CD4-positive, alpha-beta T cell (primary cell): ENCODE results near the gene XDH. TPM values are rescaled to one million over a fixed set of nuclear protein-coding genes. Genes with fewer than 3 reads are reported as not detected.

Source experiments
- ATAC-seq: fragments of 200-7000 bp; cut with Tn5 transposase; one replicate; pipeline ENCODE4 v1.10.0; 2022; ENCODE audit warnings: mild to moderate bottlenecking; ENCODE audit not compliant: poor library complexity
- CTCF ChIA-PET: fragments of 350-600 bp; sonication (Branson Sonifier 250); formaldehyde crosslinking; loops from one replicate; lab custom pipeline; 2021; ENCODE audit warnings: antibody characterized with exemption, inconsistent platforms; lab: Charles Lee
- POLR2A ChIA-PET: fragments of 350-600 bp; sonication (Branson Sonifier 250); formaldehyde crosslinking; loops from one replicate; lab custom pipeline; 2021; ENCODE audit warnings: antibody characterized with exemption, inconsistent platforms; lab: Charles Lee
- DNase-seq, 14 experiments: peaks; one replicate each; pipeline ENCODE4 v3.0.0-alpha.2; 2013 to 2020; ENCODE audit warnings: mixed read lengths in 2 of 14
- H3K27ac ChIP-seq, 2 donors: one replicate each; pipeline versions ENCODE4 v1.5.1 to v1.7.0; 2013; ENCODE audit warnings: low read length in 2 of 2, low read depth in 1 of 2, mild to moderate bottlenecking in 1 of 2
- H3K27me3 ChIP-seq, 2 experiments: 1 replicate in 1 of 2; 2 replicates in 1 of 2; pipeline versions ENCODE4 v1.6.1 to v1.7.0; 2013; ENCODE audit warnings: low read length in 2 of 2, control low read depth in 1 of 2, mild to moderate bottlenecking in 1 of 2, moderate library complexity in 1 of 2; ENCODE audit not compliant: insufficient read depth in 2 of 2, control insufficient read depth in 1 of 2
- H3K36me3 ChIP-seq: one replicate; pipeline ENCODE4 v1.6.1; 2013; ENCODE audit warnings: low read length, control low read depth; ENCODE audit not compliant: insufficient read depth
- H3K4me1 ChIP-seq: one replicate; pipeline ENCODE4 v1.6.1; 2013; ENCODE audit warnings: low read length, control low read depth; ENCODE audit not compliant: insufficient read depth
- H3K4me3 ChIP-seq: one replicate; pipeline ENCODE4 v1.5.1; 2013; ENCODE audit warnings: mild to moderate bottlenecking, low read length, moderate library complexity
- H3K9me3 ChIP-seq, 2 experiments: 1 replicate in 1 of 2; 2 replicates in 1 of 2; pipeline versions ENCODE4 v1.6.1 to v1.7.0; 2013; ENCODE audit warnings: low read length in 2 of 2, mild to moderate bottlenecking in 2 of 2, control low read depth in 1 of 2, moderate library complexity in 1 of 2; ENCODE audit not compliant: control insufficient read depth in 1 of 2, insufficient read depth in 1 of 2
- H3K27ac Mint-ChIP-seq: one replicate; pipeline ENCODE4 v1.8.0; 2020; ENCODE audit warnings: mixed read lengths
- H3K27me3 Mint-ChIP-seq: one replicate; pipeline ENCODE4 v1.8.0; 2021; ENCODE audit warnings: mixed read lengths
- H3K36me3 Mint-ChIP-seq: one replicate; pipeline ENCODE4 v1.8.0; 2021; ENCODE audit warnings: low read depth, mixed read lengths
- H3K4me1 Mint-ChIP-seq: one replicate; pipeline ENCODE4 v1.8.0; 2021; ENCODE audit warnings: low read depth, mixed read lengths
- H3K4me3 Mint-ChIP-seq: one replicate; pipeline ENCODE4 v1.8.0; 2020; ENCODE audit warnings: mild to moderate bottlenecking, mixed read lengths
- H3K9me3 Mint-ChIP-seq: one replicate; pipeline ENCODE4 v1.8.0; 2020; ENCODE audit warnings: mixed read lengths
- CTCF ChIP-seq: fragments of 200-600 bp; IDR thresholded peaks from one replicate; pipeline ENCODE4 v1.8.0; 2022; ENCODE audit warnings: antibody characterized with exemption, mild to moderate bottlenecking
- intact Hi-C, 2 experiments: fragments of 100-400 bp; cut with DNase I in 1 of 2; cut with micrococcal nuclease in 1 of 2; formaldehyde crosslinking; loops; one replicate each; pipeline versions ENCODE4 v1.15.1 to v1.9.0; 2023 to 2025; cut with DNase I, micrococcal nuclease
- total RNA-seq, 174 experiments: library from RNA in 2 of 174; stranded (reverse) in 2 of 174; gene quantifications; one replicate each; pipeline ENCODE4 v1.2.3 and lab custom pipeline; 2021 to 2026

Gene XDH
- total RNA-seq, 2 experiments from 2014 or later: 0.05 TPM; not detected in 1

GRCh38 chr2:31398881-31399280, 15.7 kb downstream of the XDH start:
- Mint-ChIP-seq H3K27me3 (peaks cover 10% of the 10 kb centered on the region), H3K9me3 (no peaks in the 10 kb centered on the region), H3K27ac (no peak overlapping the region), H3K36me3 (no peaks in the 10 kb centered on the region), H3K4me3 (no peak overlapping the region), H3K4me1 (no peaks in the 10 kb centered on the region)
- POLR2A ChIA-PET: no interaction called here
- H3K27me3 ChIP-seq: peaks cover 0 to 2% of the 10 kb centered on the region in 2 experiments
- no peak for ATAC-seq
- TF ChIP-seq CTCF: no peak
- intact Hi-C loops: no loop called here
- no peaks in the 10 kb centered on the region for H3K4me1 ChIP-seq
- H3K36me3 ChIP-seq: no peaks in the 10 kb centered on the region
- no peak overlapping the region for H3K4me3 ChIP-seq
- no peaks in the 10 kb centered on the region for H3K9me3 ChIP-seq
- DNase-seq: no peak
- CTCF ChIA-PET: no interaction called here
- no peak overlapping the region for H3K27ac ChIP-seq

DNA sequence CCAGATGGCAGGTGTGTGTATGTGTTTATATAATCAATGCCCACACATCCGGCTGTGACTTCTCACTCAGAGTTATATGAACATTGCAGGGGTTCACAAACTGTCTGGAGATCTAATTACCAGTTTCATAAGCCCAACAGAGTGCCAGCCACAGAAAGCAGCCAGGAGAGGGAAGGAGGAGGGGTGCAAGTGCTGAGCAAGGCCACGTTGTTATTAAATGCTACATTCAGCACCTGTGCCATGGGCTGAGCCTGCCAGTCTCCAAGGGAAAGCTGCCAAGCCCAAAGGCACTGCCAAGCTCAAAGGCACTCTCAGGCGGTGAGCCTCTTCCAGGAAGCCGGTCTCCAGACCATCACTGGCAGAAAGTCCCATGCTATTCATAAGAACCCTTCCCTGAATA, 17.4 kb downstream of the XDH start:
- Mint-ChIP-seq H3K9me3 (no peaks in the 10 kb centered on the region), H3K36me3 (no peaks in the 10 kb centered on the region), H3K27me3 (peaks cover 10% of the 10 kb centered on the region), H3K4me3 (no peak overlapping the region), H3K4me1 (no peaks in the 10 kb centered on the region), H3K27ac (no peak overlapping the region)
- no peak for ATAC-seq
- POLR2A ChIA-PET: no interaction called here
- intact Hi-C loops: no loop called here
- no peaks in the 10 kb centered on the region for H3K9me3 ChIP-seq
- peaks cover 0 to 2% of the 10 kb centered on the region in 2 experiments for H3K27me3 ChIP-seq
- CTCF ChIA-PET: no interaction called here
- H3K27ac ChIP-seq: no peak overlapping the region
- no peaks in the 10 kb centered on the region for H3K36me3 ChIP-seq
- no peak overlapping the region for H3K4me3 ChIP-seq
- DNase-seq: no peak
- no peaks in the 10 kb centered on the region for H3K4me1 ChIP-seq
- no peak for TF ChIP-seq CTCF

- intact Hi-C loops: no loop called here
- Histone ChIP-seq H3K4me1 (no peaks in the 10 kb centered on the region), H3K27me3 (no peaks in the 10 kb centered on the region), H3K27ac (no peak overlapping the region), H3K4me3 (no peak overlapping the region), H3K9me3 (no peaks in the 10 kb centered on the region), H3K36me3 (no peaks in the 10 kb centered on the region)
- TF ChIP-seq CTCF: no peak
- Mint-ChIP-seq H3K4me3 (no peak overlapping the region), H3K9me3 (no peaks in the 10 kb centered on the region), H3K27ac (no peak overlapping the region), H3K36me3 (no peaks in the 10 kb centered on the region), H3K27me3 (peaks cover 5% of the 10 kb centered on the region), H3K4me1 (no peaks in the 10 kb centered on the region)
- CTCF ChIA-PET: no interaction called here
- ATAC-seq (no peak), DNase-seq (no peak)
- POLR2A ChIA-PET: no interaction called here
Observed at GRCh38 chr2:31390324-31390723, 24.2 kb downstream of the XDH start.
